ENCODE data around the gene IGBP1. TPM values are rescaled to one million over a fixed set of nuclear protein-coding genes. Genes with fewer than 3 reads are reported as not detected.
"Not testable (repeated sequence)": the region's sequence is repeated elsewhere in the genome, so short reads cannot be mapped to it uniquely, and the experiment has no call there.

The IGBP1 gene
- total RNA-seq, 1 donor from 2014 or later, result 51.7 TPM

DNA sequence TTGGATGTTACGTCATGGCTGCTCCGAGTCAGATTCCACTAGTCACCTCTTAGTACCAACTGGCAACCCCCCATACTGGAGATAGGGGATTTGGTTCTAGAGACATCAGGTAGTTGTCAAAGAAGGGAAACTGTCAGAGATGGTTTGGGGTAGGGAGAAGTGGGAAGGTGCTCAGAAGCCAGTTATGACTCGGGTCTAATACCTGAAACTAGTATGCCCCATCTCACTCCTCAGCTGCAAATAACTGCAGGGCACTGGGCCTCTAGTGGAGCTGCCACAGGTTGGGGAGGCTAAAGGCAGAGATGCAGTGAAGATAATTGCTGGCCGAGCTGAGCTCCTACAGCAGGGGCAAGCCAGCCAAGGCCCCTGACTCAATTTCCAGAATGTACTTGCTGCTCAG lies 41.0 kb upstream of the IGBP1 start:
- DNase-seq (no peak), ATAC-seq (no peak)
- Histone ChIP-seq H3K27ac (no peak overlapping the region), H3K4me1 (no peaks in the 10 kb centered on the region), H3K4me3 (no peak overlapping the region), H3K9me3 (no peaks in the 10 kb centered on the region), H3K36me3 (no peaks in the 10 kb centered on the region), H3K27me3 (no peaks in the 10 kb centered on the region)
- intact Hi-C loops (cut with DNase I), result no loop called here
- TF ChIP-seq, protein P1, sequence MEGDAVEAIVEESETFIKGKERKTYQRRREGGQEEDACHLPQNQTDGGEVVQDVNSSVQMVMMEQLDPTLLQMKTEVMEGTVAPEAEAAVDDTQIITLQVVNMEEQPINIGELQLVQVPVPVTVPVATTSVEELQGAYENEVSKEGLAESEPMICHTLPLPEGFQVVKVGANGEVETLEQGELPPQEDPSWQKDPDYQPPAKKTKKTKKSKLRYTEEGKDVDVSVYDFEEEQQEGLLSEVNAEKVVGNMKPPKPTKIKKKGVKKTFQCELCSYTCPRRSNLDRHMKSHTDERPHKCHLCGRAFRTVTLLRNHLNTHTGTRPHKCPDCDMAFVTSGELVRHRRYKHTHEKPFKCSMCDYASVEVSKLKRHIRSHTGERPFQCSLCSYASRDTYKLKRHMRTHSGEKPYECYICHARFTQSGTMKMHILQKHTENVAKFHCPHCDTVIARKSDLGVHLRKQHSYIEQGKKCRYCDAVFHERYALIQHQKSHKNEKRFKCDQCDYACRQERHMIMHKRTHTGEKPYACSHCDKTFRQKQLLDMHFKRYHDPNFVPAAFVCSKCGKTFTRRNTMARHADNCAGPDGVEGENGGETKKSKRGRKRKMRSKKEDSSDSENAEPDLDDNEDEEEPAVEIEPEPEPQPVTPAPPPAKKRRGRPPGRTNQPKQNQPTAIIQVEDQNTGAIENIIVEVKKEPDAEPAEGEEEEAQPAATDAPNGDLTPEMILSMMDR (IDR thresholded peaks at IDR 0.05), result no peak

DNA sequence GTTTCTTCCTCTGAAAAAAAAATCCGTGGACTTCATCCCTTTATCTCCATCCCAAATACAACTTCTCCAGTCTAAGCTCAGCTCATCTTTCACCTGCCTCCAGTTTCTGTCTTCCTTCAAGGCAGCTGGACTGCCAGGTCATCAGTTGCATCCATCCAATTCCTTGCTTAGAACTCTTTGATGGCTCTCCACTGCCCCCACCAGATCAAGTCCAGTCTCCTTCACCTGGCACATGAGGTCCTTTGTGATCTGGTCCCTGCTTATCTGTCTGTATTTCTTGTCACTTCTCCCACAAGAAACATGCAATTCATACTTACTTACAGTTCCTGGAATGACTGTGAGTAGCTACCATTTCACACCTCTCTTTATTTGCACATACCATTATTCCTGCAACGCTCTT lies 37.2 kb upstream of the IGBP1 start:
- no peak for ATAC-seq
- Histone ChIP-seq H3K36me3 (no peaks in the 10 kb centered on the region), H3K27me3 (no peaks in the 10 kb centered on the region), H3K9me3 (no peaks in the 10 kb centered on the region), H3K4me1 (no peaks in the 10 kb centered on the region), H3K27ac (no peak overlapping the region), H3K4me3 (no peak overlapping the region)
- intact Hi-C loops (cut with DNase I), result loop anchor here (5.0 kb wide), 1 partner anchor 559 kb away; no protein-coding TSS in a partner anchor
- DNase-seq, result no peak
- TF ChIP-seq, protein P1 (IDR thresholded peaks at IDR 0.05), result peak; percentile 5

DNA sequence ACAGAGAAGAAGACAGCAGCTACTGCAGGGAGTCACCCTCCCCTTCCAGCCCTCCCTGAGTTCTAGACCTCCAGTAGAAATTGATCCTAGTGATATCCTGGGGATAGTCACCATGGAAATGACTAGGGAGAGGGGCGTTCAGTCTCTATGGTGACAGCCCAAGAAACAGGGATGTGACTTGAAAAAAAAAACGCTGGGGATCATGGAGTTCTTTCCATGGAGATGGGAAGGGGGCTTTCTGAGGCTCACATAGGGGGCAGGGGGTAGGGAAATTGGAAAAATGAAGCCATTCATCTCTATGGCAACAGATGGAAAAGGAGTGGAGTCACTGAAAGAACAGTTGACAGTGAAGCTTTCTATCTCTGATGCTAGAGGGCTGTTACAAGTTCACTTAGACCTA lies 28.0 kb upstream of the IGBP1 start:
- DNase-seq, result no peak
- H3K27me3 ChIP-seq, result no peaks in the 10 kb centered on the region
- no peaks in the 10 kb centered on the region for H3K36me3 ChIP-seq
- no peaks in the 10 kb centered on the region for H3K4me1 ChIP-seq
- TF ChIP-seq, protein P1 (IDR thresholded peaks at IDR 0.05), result no peak
- intact Hi-C loops (cut with DNase I), result no loop called here
- no peak overlapping the region for H3K27ac ChIP-seq
- H3K4me3 ChIP-seq, result no peak overlapping the region
- H3K9me3 ChIP-seq, result no peaks in the 10 kb centered on the region
- ATAC-seq, result no peak

DNA sequence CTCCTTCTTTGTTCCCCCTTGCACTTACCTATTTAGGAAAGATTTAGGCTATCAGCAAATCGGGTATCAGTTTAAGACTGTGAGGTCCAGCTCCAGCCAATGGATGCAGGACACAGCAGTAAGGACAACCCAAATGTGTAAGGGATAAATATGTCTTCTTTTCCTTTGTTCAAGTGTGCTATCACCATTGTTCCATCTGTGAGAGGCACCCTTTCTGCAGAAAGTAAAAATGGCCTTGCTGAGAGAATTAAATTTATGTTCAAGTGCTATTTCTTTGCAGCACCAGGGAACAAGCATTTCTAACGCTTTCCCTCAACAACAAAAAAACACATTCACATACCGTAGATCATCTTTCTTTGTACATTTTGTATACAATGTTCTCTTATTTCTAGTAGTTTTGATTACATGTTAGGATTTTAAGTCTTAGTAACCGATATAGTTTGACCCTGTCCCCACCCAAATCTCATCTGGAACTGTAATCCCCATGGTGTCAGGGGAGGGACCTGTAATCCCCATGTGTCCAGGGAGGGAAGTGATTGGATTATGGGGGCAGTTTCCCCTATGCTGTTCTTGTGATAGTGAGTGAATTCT lies 21.7 kb upstream of the IGBP1 start:
- DNase-seq; H3K36me3 ChIP-seq; ATAC-seq; H3K4me1 ChIP-seq; H3K9me3 ChIP-seq; intact Hi-C loops (cut with DNase I); H3K4me3 ChIP-seq; H3K27ac ChIP-seq; H3K27me3 ChIP-seq: not testable (repeated sequence)

DNA sequence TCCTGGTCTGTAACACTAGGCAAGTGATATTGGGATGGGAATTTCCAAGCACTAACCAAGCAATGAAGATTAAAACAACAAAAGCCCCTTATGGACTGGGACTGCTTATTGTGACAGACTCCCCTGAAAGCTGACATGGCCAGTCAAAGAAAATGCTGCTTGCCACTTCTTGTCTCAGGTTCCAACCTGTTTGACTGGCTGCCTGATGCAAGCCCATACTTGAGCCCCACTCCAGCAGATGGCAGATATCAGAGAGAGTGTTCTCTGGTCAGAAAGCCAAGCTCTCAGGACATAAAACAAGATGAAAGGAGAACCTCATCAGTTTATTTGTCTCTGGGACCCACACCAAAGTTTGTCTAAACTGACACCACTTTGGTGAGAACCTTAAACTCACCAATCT lies 15.5 kb upstream of the IGBP1 start:
- DNase-seq (no peak), ATAC-seq (no peak)
- H3K4me3 ChIP-seq, result no peak overlapping the region
- TF ChIP-seq, protein P1 (IDR thresholded peaks at IDR 0.05), result no peak
- no peaks in the 10 kb centered on the region for H3K36me3 ChIP-seq
- H3K27me3 ChIP-seq, result no peaks in the 10 kb centered on the region
- H3K4me1 ChIP-seq, result no peaks in the 10 kb centered on the region
- intact Hi-C loops (cut with DNase I), result no loop called here
- H3K9me3 ChIP-seq, result no peaks in the 10 kb centered on the region
- no peak overlapping the region for H3K27ac ChIP-seq

DNA sequence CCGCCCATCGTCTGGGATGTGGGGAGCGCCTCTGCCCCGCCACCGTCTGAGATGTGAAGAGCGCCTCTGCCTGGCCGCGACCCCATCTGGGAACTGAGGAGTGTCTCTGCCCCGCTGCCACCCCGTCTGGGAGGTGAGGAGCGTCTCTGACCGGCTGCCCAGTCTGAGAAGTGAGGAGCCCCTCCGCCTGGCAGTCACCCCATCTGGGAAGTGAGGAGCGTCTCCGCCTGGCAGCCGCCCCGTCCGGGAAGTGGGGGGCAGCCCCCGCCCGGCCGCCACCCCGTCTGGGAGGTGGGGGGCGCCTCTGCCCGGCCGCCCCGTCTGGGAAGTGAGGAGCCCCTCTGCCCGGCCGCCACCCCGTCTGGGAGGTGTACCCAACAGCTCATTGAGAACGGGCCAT lies 10.2 kb upstream of the IGBP1 start:
- H3K9me3 ChIP-seq; DNase-seq; ATAC-seq; H3K27me3 ChIP-seq; H3K27ac ChIP-seq; H3K36me3 ChIP-seq; H3K4me3 ChIP-seq; intact Hi-C loops (cut with DNase I); H3K4me1 ChIP-seq: not testable (repeated sequence)

DNA sequence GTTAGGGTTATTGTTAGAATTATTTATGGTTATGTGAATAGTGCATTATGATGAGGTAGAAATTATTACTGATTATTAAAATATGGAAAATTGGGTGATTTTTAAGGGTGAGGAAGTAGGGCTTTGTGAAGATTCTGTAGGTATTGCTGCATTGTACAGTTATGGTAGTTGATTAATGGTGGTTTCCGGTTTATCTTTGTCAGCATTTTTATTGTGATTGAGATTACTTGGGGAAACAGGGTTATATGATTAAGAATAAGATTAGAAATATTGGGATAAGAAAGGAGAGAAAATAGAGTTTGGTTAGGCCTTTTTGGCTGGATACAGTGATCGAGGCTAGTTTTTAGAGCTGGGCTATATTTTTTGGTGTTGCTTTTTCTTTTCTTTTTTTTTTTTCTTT lies 8.6 kb upstream of the IGBP1 start:
- intact Hi-C loops (cut with DNase I), result no loop called here
- H3K4me3 ChIP-seq, result no peak overlapping the region
- TF ChIP-seq, protein P1 (IDR thresholded peaks at IDR 0.05), result no peak
- H3K9me3 ChIP-seq, result no peaks in the 10 kb centered on the region
- no peaks in the 10 kb centered on the region for H3K36me3 ChIP-seq
- no peak for ATAC-seq
- H3K27ac ChIP-seq, result no peak overlapping the region
- no peaks in the 10 kb centered on the region for H3K4me1 ChIP-seq
- no peak for DNase-seq
- no peaks in the 10 kb centered on the region for H3K27me3 ChIP-seq
